Fibroblast of villous mesenchyme (primary cell): ENCODE results near the gene DDHD1. TPM values are rescaled to one million over a fixed set of nuclear protein-coding genes. Genes with fewer than 3 reads are reported as not detected.
A peak's percentile ranks its signal among the peaks of the same experiment; 100 is the strongest.

Experiments used
- DNase-seq: peaks from one replicate; pipeline ENCODE4 v3.0.0-alpha.2; 2010; ENCODE audit warnings: low read depth
- H3K4me3 ChIP-seq: 2 replicates; pipeline ENCODE4 v1.5.1; 2011; ENCODE audit warnings: low read depth, mild to moderate bottlenecking, low read length
- total RNA-seq: library from RNA; depleted of rRNA; stranded (reverse); fragments of >200 nt; gene quantifications from 2 replicates; pipeline ENCODE4 v1.2.3, GENCODE V29; 2012
- TF ChIP-seq, protein P1 (sequence below): IDR thresholded peaks from 2 replicates; pipeline ENCODE4 v1.5.1; 2012; ENCODE audit warnings: low read depth, mild to moderate bottlenecking, low read length; ENCODE audit not compliant: insufficient read depth

DDHD1 gene
- total RNA-seq, 1 donor, result 42.7 TPM

- no peak overlapping the region for H3K4me3 ChIP-seq
- TF ChIP-seq, protein P1, sequence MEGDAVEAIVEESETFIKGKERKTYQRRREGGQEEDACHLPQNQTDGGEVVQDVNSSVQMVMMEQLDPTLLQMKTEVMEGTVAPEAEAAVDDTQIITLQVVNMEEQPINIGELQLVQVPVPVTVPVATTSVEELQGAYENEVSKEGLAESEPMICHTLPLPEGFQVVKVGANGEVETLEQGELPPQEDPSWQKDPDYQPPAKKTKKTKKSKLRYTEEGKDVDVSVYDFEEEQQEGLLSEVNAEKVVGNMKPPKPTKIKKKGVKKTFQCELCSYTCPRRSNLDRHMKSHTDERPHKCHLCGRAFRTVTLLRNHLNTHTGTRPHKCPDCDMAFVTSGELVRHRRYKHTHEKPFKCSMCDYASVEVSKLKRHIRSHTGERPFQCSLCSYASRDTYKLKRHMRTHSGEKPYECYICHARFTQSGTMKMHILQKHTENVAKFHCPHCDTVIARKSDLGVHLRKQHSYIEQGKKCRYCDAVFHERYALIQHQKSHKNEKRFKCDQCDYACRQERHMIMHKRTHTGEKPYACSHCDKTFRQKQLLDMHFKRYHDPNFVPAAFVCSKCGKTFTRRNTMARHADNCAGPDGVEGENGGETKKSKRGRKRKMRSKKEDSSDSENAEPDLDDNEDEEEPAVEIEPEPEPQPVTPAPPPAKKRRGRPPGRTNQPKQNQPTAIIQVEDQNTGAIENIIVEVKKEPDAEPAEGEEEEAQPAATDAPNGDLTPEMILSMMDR, result no peak
- DNase-seq, result peak; percentile 73
These were observed 110.0 kb downstream of the DDHD1 start for GRCh38 chr14:53043027-53043581.

GRCh38 chr14:53042480-53042879 lies 110.6 kb downstream of the DDHD1 start:
- peak; percentile 61 for DNase-seq
- TF ChIP-seq, protein P1, result no peak
- H3K4me3 ChIP-seq, result no peak overlapping the region

DNA sequence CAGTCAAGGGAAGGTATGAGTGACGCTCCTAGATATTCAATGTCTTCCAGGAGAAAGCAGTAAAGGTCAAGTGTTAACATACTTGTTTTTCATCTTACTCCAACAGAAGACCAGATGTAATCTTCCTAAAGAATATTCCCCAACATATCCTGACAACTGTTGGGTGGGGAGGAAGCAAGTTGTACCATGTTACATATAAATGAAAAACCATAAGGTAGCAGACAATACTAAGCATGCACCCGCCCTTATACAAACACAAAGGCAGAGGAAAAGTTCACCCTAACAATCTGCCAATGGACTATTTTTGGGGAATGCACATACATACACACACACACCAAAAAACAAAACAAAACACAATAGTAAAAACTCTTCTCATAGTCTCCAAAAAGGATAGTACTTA lies 112.1 kb downstream of the DDHD1 start:
- no peak for DNase-seq
- H3K4me3 ChIP-seq, result no peak overlapping the region
- TF ChIP-seq, protein P1, result no peak

- TF ChIP-seq, protein P1, result no peak
These were observed 114.5 kb downstream of the DDHD1 start for GRCh38 chr14:53038629-53039028.

GRCh38 chr14:53037016-53037415 lies 116.1 kb downstream of the DDHD1 start:
- TF ChIP-seq, protein P1, result no peak

More at GRCh38 chr14:53038629-53039028, 114.5 kb downstream of the DDHD1 start:
- H3K4me3 ChIP-seq, result no peak overlapping the region
- DNase-seq, result no peak

GRCh38 chr14:53035336-53036210 lies 117.5 kb downstream of the DDHD1 start:
- no peak overlapping the region for H3K4me3 ChIP-seq
- peak; percentile 65 for DNase-seq
- TF ChIP-seq, protein P1, result no peak

More at GRCh38 chr14:53037016-53037415, 116.1 kb downstream of the DDHD1 start:
- no peak overlapping the region for H3K4me3 ChIP-seq
- DNase-seq, result no peak
